HL-60/S4 (cell line): ENCODE measurements around the gene GREB1.

Experiments
- in situ Hi-C: fragments of 300-500 bp; cut with MboI; formaldehyde crosslinking; loops from 2 replicates; pipeline ENCODE4 v1.14.3; 2022; ENCODE audit warnings: low sequenced_read_pairs

The GREB1 gene

DNA sequence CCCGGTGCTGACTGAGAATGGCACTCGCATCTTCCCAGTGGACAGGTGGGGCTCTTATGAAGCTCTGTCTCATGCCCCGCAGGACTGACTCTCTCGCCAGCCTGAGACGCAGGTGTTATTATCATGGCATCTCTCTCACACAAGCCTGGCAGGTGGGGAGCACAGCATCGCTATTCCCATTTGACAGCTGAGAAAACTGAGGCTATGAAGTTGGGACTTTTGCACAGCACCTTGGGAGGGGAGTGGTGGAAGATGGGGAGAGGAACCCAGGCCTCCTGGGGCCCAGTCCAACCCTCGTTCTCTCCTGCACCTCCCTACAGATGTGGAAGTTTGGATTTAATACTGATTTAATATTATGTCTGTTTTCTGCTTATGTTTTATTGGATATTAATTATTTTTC, 145.2 kb downstream of the GREB1 start:
- in situ Hi-C loops: no loop called here

DNA sequence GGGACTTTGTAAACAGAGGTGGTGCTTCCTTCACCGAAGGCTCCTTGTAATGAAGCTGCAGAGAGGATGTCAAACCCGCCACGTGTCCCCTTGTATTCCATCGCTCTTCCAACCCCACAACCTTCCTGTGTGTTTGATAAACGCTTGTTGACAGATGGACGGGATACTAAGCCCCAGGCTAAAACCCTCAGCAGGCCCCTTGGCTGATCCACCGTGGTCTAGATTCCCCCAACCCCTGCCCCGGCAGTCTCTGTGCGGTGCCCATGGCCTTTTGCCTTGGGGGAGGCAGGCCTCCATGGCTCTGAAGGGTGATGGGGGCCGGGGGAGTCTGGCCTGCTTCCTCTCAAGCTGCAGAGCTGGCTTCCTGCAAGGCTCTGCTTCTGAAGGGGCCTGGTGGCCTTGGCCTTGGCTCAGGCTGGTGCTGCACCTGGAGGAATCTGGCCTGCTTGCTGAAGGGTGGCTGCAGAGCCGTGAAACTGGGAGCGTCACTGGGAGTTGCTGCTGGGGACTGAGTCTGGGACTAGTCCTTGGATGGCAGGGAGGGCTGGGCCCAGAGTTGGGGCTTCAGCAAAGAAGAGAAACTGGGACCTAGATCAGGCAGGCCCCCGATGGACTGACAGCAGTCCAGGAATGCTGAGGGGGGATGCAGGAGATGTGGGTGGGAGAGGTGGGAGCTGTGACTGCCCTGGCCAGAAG, 145.8 kb downstream of the GREB1 start:
- in situ Hi-C loops: no loop called here

DNA sequence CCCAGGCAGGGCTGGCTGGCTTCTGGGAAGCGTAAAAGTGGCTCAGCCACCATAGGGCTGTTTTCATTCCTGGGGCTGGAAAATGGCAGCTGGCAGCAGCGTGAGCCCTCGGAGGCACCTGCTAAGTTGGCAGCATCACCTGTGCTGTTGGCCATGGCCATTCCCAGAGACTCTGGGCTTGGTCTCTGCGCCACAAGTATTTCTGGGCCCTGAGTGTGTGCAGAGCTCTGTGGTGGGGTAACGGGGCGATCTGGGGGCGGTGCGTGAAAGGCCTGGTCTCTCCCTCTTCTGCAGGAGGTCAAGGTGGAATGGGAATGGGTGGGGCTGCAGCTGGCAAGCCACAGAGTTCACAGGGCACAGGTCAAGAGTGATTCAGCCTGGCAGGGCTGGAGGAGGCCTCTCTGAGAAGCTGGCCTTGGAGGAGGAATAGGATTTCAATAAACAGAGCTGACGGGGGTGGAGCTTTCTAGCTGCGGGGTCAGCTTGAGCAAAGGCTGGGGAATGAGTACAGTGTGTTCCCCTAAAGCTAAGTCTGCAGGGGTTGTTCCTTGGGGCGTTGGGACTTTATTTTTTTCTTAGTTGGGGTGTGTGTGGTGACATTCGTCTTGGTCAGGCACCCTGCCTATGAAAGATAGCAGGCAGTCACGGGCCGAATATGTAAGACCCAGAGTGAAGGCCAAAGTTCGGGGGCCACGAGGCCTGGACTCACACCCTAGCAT, 146.5 kb downstream of the GREB1 start:
- in situ Hi-C loops: no loop called here

DNA sequence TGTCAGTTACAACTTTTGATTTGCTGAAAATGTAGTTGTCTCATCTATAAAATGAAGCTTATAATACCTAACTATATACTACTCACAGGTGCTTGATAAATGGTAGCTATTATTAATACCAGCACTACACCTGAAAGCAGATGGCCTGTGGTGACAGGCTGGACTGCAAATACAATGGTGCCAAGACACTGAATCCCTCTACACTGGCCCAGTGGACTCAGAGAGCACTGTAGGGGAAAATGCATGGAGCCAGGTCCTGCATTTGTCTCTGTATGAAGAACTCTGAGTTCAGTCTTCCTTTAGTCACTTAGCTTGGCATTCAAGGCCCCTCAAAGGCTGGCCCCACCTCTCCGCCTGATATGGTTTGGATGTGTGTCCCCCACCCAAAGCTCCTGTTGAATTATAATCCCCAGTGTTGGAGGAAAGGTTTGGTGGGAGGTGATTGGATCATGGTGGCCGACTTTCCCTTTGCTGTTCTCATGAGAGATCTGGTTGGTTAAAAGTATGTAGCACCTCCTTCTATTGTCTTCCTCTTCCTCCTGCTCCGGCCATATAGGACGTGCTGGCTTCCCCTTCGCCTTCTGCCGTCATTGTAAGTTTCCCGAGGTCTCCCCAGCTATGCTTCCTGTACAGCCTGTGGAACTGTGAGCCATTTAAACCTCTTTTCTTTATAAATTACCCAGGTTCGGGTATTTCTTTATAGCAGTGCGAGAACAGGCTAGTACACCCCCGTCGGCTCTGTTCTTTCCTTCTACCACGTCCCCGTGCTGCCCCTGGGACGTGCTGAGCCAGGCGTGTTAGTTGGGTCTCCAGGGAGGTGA, 147.3 kb downstream of the GREB1 start:
- in situ Hi-C loops: no loop called here

DNA sequence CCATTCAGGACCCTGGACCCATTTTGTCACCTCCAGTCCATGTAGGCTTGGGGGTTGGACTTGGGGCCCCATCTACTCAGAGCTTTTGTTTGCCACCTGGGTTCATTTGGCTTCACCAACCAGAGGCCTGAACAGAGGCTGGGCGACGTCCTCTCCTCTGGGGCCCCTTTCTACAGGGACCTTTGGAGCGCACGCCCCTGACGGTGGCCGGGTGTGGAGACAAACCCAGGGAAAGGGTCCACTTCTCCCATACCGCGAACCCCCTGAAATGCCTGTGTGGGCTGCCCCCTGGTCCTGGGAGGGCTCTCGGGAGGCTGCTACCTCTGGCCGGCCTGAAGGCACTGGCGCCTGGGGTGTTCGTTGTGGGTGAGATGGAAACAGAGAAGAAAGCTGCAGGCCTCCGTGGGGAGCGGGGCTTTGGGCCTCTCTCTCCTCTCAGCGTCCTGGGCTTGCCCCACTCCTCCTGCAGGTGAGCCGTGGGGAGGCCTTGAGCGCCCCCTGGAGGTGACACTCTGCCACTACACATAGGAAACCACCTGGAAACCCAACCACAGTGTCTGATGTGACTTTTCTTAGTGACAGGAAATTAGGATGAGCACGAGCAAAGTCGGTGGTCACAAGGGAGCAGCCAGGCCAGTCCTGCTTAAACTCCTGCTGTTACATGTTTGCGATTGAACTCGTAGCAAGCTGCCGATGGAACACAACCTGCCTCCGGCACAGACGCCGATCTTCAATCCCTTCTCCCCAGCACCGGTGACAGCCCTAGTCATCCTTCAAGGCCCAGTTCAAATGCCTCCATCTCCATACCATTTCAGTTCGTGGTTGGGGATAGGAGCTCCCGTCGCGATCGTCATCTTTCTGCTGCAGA, 148.1 kb downstream of the GREB1 start:
- in situ Hi-C loops: no loop called here

DNA sequence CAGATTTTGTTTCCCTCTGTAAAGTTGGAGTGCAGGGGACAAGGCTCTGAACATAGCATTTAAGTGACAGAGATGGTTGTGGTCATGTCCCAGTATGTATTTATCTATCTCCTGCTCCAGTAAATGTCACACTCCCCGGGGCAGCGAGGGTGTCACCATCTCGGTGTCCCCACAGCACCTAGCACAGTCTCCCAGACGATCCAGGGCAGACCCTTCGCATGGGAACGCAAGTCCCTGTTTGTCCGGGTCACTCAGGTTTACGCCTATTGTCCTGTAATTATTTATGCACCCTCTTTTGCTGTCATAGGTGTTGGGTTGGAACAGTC, 148.7 kb downstream of the GREB1 start:
- in situ Hi-C loops: no loop called here

DNA sequence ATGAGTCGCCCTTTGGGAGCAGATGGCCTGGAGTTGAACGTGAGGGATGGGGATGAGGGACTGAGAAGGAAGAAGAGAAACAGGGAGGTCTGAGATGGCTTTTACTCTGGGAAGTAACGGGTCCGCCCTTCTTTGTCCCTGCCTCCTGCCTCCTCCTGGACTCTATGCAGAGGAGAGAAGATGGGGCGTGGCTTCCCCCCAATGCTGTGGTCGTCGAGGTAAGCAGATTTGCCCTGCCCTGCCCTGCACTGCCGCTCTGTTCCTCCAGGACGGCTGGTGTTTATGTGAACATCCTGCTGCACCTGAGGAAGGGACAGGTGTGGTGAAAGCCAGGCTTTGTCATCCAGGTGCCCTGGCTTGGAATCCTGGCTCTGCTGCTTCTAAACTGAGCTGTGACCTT, 149.6 kb downstream of the GREB1 start:
- in situ Hi-C loops: no loop called here

DNA sequence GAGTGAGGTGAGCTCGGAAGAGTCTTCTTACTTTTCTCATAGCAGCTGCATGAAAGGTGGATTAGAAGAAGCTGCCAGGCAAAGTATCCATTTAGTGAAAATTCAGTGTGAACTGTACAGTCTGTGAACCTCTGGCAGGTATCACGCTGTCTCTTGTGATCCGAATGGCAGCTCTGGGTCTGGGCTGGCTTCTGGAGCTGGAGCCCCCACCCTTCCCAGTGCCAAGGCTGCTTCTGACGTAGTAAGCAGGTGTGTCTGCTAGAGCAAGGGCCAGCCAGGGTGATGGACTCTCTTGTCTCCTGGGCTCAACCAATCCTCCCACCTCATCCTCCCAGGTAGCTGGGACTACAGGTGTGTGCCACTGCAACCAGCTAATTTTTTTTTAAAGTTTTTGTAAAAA, 150.1 kb downstream of the GREB1 start:
- in situ Hi-C loops: no loop called here

DNA sequence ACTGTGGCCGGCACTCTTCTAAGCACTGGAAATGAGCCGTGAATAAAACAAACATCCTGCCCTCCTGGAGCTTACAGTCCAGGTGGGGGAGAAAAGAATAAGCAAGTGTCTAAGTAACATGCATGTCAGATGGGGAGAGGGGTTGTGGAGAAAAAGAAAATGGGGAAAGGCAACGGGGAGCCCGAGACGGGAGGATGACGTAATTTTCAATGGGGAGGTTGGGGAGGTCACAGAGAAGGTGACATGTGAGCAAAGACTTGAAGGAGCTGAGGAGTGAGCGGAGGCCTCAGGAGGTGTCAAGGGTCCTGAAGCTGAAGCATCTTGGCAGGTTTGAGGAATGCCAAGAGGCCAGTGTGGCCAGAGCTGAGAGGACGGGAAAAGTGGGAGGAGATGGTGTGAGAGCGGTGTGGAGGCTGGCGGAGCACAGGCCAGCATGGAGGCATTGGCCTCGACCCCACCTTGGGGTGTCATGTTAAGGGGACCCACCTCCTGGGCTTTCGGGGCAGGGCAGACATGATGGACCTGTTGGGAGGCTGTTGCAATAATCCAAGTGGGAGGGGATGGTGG, 151.1 kb downstream of the GREB1 start:
- in situ Hi-C loops: no loop called here

DNA sequence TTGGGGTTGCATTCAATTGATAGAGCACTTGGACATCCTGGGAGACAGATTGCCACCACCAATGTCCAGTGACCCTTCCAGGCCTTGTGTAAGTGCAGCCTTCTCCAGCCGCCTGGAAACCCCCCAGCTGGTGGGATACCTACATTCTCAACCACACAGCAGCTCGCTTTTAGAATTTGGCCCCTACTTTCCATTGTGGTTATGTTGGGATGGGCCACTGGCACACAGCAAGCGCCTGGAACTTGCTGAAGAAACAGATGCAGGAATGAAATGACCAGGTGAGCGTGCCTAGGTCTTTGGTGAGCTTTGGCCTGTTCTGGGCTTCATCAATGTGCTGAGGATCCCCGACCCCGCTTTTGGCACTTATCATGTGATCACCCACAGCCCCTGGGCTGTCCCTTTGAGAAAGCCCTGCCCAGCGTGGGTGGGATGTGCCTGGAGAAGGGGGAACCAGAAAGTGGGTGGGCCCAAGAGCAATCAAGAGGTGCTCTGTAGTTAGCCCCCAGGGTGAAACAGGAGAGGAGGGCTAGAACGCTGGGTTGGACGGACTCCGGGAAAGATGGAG, 152.1 kb downstream of the GREB1 start:
- in situ Hi-C loops: no loop called here

DNA sequence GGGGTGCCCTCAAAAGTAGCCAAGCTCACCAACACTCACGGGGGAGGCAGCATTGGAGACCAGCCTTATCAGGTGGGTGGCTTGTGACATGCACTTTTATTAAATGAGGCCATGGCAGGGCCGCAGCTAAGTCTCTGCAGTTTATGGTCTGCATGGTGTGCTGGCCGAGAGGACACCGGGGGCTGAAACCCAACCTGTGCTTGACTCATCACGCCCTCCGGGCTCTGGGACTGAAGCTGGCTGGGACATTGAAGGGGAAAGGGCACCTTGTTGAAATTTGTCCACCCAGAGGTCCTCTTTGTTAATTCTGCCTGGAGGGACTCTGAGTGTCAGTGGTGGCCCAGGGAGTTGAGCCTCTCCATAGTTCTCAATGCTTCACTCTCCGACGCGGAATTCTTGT, 153.9 kb downstream of the GREB1 start:
- in situ Hi-C loops: no loop called here

DNA sequence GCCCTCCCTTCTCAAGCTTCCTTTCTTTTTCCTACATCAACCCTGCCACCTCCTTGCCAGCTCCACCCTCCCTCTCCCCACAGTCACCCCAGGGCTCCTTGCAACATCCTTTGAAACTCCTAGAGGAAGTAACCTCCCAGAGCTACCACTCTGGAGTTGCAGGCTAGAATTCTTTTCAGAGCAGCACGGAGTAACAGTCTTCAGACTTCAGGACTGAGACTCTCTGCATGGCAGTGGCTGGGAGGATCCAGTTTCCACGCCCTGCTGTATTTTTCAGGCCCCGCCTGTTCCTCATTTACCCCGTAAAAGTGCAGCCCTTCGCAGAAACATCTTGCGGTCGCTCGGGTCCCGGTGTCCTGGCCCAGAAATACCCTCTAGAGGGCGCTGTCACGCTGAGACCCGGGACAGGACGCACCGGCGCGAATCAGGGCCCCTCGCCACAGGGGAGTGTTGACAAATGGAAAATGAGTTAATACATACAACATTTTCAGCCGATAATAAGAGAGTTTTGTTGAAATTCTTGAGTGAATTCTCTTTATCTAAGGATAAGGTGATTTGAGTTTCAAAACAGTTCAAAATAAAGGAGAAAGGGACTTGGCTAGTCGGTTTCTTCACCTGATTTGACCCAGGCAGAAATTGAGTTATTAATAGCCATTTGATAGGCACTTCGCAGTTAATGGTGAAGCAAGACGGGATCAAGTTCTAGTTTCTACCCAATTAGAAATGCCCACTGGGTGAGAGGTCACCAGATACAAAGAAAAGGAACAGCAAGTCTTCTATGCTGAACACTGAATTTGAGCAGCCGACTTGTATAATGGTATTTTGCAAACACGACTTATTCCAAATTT, 154.6 kb downstream of the GREB1 start:
- in situ Hi-C loops: no loop called here

DNA sequence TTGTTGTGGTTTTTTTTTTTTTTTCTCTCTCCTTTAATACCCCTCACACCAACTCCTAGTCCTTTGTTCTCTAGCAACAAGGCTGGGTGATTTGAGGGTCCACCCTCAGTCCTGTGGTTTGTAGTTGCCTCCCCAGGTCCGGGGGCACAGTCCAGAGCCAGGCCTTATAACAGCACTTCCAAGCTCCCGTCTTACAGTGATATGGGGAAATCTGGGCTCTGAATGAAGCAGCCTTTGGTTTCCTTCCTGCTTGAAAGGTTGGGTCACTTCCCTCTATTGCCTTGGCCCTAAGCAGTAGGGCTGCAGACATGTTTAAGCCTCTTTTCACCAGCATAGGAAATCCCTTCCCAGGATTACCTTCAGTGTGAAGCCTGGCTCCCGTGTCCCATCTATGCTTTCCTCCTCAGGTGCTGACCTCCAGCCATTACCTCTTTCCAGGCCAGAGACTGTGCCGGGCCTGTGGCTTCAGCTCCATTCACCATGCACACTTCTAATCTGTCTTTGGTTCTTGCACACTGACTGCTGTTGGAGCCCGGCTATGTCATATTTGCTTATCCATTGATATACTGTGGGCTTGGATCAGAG, 157.3 kb downstream of the GREB1 start:
- in situ Hi-C loops: loop anchor here (5.0 kb wide), 1 partner anchor 86 kb away; no protein-coding TSS in a partner anchor
